ENCODE results near the gene PASD1.

PASD1 gene

GRCh38 chrX:151679798-151680402 is 116.4 kb downstream of the PASD1 start:
- TF ChIP-seq, protein P1, sequence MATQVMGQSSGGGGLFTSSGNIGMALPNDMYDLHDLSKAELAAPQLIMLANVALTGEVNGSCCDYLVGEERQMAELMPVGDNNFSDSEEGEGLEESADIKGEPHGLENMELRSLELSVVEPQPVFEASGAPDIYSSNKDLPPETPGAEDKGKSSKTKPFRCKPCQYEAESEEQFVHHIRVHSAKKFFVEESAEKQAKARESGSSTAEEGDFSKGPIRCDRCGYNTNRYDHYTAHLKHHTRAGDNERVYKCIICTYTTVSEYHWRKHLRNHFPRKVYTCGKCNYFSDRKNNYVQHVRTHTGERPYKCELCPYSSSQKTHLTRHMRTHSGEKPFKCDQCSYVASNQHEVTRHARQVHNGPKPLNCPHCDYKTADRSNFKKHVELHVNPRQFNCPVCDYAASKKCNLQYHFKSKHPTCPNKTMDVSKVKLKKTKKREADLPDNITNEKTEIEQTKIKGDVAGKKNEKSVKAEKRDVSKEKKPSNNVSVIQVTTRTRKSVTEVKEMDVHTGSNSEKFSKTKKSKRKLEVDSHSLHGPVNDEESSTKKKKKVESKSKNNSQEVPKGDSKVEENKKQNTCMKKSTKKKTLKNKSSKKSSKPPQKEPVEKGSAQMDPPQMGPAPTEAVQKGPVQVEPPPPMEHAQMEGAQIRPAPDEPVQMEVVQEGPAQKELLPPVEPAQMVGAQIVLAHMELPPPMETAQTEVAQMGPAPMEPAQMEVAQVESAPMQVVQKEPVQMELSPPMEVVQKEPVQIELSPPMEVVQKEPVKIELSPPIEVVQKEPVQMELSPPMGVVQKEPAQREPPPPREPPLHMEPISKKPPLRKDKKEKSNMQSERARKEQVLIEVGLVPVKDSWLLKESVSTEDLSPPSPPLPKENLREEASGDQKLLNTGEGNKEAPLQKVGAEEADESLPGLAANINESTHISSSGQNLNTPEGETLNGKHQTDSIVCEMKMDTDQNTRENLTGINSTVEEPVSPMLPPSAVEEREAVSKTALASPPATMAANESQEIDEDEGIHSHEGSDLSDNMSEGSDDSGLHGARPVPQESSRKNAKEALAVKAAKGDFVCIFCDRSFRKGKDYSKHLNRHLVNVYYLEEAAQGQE (IDR thresholded peaks at IDR 0.05; ENCODE audit: insufficient read depth in 1 of 2, low read depth in 2 of 2, low read length in 2 of 2) = no peak
- TF ChIP-seq FOXP2 (optimal IDR thresholded peaks at IDR 0.05; ENCODE audit: borderline replicate concordance, extremely low read depth, extremely low read length, insufficient read depth) (no peak), TAF1 (IDR thresholded peaks at IDR 0.05; ENCODE audit: borderline replicate concordance, insufficient read depth, low read length) (no peak), SIN3A (IDR thresholded peaks at IDR 0.05; ENCODE audit: borderline replicate concordance, insufficient read depth, low read length) (no peak), POLR2AphosphoS5 (IDR thresholded peaks at IDR 0.05; ENCODE audit: low read depth, low read length) (no peak)

GRCh38 chrX:151680805-151681204 is 117.3 kb downstream of the PASD1 start:
- TF ChIP-seq TAF1 (IDR thresholded peaks at IDR 0.05; ENCODE audit: borderline replicate concordance, insufficient read depth, low read length) = no peak

GRCh38 chrX:151687635-151688034 is 124.2 kb downstream of the PASD1 start:
- no peak for TF ChIP-seq TAF1 (IDR thresholded peaks at IDR 0.05; ENCODE audit: borderline replicate concordance, insufficient read depth, low read length)

GRCh38 chrX:151688695-151689094 is 125.2 kb downstream of the PASD1 start:
- TF ChIP-seq FOXP2 (optimal IDR thresholded peaks at IDR 0.05; ENCODE audit: borderline replicate concordance, extremely low read depth, extremely low read length, insufficient read depth) (no peak), TAF1 (IDR thresholded peaks at IDR 0.05; ENCODE audit: borderline replicate concordance, insufficient read depth, low read length) (no peak), SIN3A (IDR thresholded peaks at IDR 0.05; ENCODE audit: borderline replicate concordance, insufficient read depth, low read length) (no peak), POLR2AphosphoS5 (IDR thresholded peaks at IDR 0.05; ENCODE audit: low read depth, low read length) (no peak)
- TF ChIP-seq, protein P1 (IDR thresholded peaks at IDR 0.05; ENCODE audit: insufficient read depth in 1 of 2, low read depth in 2 of 2, low read length in 2 of 2) = no peak

GRCh38 chrX:151692825-151693224 is 129.3 kb downstream of the PASD1 start:
- TF ChIP-seq, protein P1 (IDR thresholded peaks at IDR 0.05; ENCODE audit: insufficient read depth in 1 of 2, low read depth in 2 of 2, low read length in 2 of 2) = no peak
- TF ChIP-seq FOXP2 (optimal IDR thresholded peaks at IDR 0.05; ENCODE audit: borderline replicate concordance, extremely low read depth, extremely low read length, insufficient read depth) (no peak), SIN3A (IDR thresholded peaks at IDR 0.05; ENCODE audit: borderline replicate concordance, insufficient read depth, low read length) (no peak), POLR2AphosphoS5 (IDR thresholded peaks at IDR 0.05; ENCODE audit: low read depth, low read length) (no peak), TAF1 (IDR thresholded peaks at IDR 0.05; ENCODE audit: borderline replicate concordance, insufficient read depth, low read length) (no peak)

DNA sequence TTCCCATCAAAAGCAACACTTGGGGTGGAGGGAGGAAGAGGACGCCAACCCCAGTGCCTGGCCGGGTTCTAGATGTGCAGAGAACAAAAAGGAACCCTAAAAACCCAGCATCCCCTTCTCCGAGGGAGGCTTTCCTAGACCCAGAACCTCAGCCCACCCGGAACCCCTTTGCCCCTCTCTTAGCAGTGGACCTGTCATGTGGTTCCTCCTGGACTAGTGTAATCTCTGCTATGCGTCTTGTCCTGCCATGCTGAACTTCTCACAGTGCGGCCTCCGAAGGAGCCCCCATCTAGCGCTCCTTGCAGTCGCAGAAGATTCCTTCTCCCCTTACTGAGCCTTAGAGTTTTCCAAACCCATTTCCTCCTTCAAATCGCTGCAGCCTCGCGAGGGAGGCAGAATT is 130.6 kb downstream of the PASD1 start:
- TF ChIP-seq, protein P1 (IDR thresholded peaks at IDR 0.05; ENCODE audit: insufficient read depth in 1 of 2, low read depth in 2 of 2, low read length in 2 of 2) = no peak
- TF ChIP-seq FOXP2 (optimal IDR thresholded peaks at IDR 0.05; ENCODE audit: borderline replicate concordance, extremely low read depth, extremely low read length, insufficient read depth) (no peak), SIN3A (IDR thresholded peaks at IDR 0.05; ENCODE audit: borderline replicate concordance, insufficient read depth, low read length) (no peak), POLR2AphosphoS5 (IDR thresholded peaks at IDR 0.05; ENCODE audit: low read depth, low read length) (no peak), TAF1 (IDR thresholded peaks at IDR 0.05; ENCODE audit: borderline replicate concordance, insufficient read depth, low read length) (no peak)
